Fibroblast of lung (primary cell): ENCODE measurements around the gene KIAA1217. TPM values are rescaled to one million over a fixed set of nuclear protein-coding genes. Genes with fewer than 3 reads are reported as not detected.

Experiments used
- DNase-seq, 2 donors: peaks; one replicate each; pipeline versions ENCODE4 v3.0.0 to v3.0.0-alpha.2; 2010; ENCODE audit warnings: low read depth in 2 of 2
- H2AFZ ChIP-seq: 2 replicates; pipeline ENCODE4 v1.5.1; 2012; ENCODE audit warnings: low read length, control low read depth, inconsistent platforms
- H3K27ac ChIP-seq: 2 replicates; pipeline ENCODE4 v1.5.1; 2011; ENCODE audit warnings: low read length, control low read depth; ENCODE audit not compliant: insufficient read depth
- H3K27me3 ChIP-seq: 2 replicates; pipeline ENCODE4 v1.5.1; 2011; ENCODE audit warnings: mild to moderate bottlenecking, low read length; ENCODE audit not compliant: control insufficient read depth, insufficient read depth
- H3K36me3 ChIP-seq: 2 replicates; pipeline ENCODE4 v1.5.1; 2011; ENCODE audit warnings: low read length; ENCODE audit not compliant: control insufficient read depth, insufficient read depth
- H3K4me1 ChIP-seq: 2 replicates; pipeline ENCODE4 v1.5.1; 2011; ENCODE audit warnings: low read length; ENCODE audit not compliant: control insufficient read depth, insufficient read depth; ENCODE audit errors: extremely low read depth
- H3K4me2 ChIP-seq: 2 replicates; pipeline ENCODE4 v1.5.1; 2011; ENCODE audit warnings: low read length, control low read depth; ENCODE audit not compliant: insufficient read depth; ENCODE audit errors: extremely low read depth
- H3K4me3 ChIP-seq, 4 experiments: fragments of 200-600 bp in 1 of 4; sonication (generic) in 1 of 4; replicated peaks in 1 of 4; 2 replicates each; pipeline ENCODE4 v1.5.1; 2011 to 2016; ENCODE audit warnings: low read length in 4 of 4, low read depth in 3 of 4, mild to moderate bottlenecking in 3 of 4, control low read depth in 2 of 4, inconsistent platforms in 1 of 4, mixed read lengths in 1 of 4; ENCODE audit not compliant: insufficient read depth in 1 of 4; ENCODE audit errors: control extremely low read depth in 1 of 4
- H3K79me2 ChIP-seq: 2 replicates; pipeline ENCODE4 v1.5.1; 2012; ENCODE audit warnings: mild to moderate bottlenecking, low read length, inconsistent platforms; ENCODE audit not compliant: control insufficient read depth, insufficient read depth
- H3K9ac ChIP-seq: 2 replicates; pipeline ENCODE4 v1.5.1; 2011; ENCODE audit warnings: mild to moderate bottlenecking, low read length, control low read depth; ENCODE audit not compliant: insufficient read depth
- H3K9me3 ChIP-seq: 2 replicates; pipeline ENCODE4 v1.5.1; 2012; ENCODE audit warnings: low read depth, low read length; ENCODE audit not compliant: control insufficient read depth, insufficient read depth
- H4K20me1 ChIP-seq: 2 replicates; pipeline ENCODE4 v1.5.1; 2011; ENCODE audit warnings: low read length; ENCODE audit not compliant: control insufficient read depth, insufficient read depth; ENCODE audit errors: extremely low read depth
- CTCF ChIP-seq, 2 donors: IDR thresholded peaks in 1 of 2; conservative IDR thresholded peaks in 1 of 2; 1 replicate in 1 of 2; 2 replicates in 1 of 2; pipeline ENCODE4 v1.5.1; 2011 to 2012; ENCODE audit warnings: low read length in 2 of 2, control low read depth in 1 of 2, inconsistent platforms in 1 of 2, low read depth in 1 of 2, mild to moderate bottlenecking in 1 of 2
- EZH2 ChIP-seq: IDR thresholded peaks from 2 replicates; pipeline ENCODE4 v1.5.1; 2012; ENCODE audit warnings: low read length, control low read depth, mild to moderate bottlenecking; ENCODE audit errors: missing control alignments
- polyA plus RNA-seq, 2 donors: library from polyadenylated mRNA; depleted of rRNA in 1 of 2; stranded (reverse) in 1 of 2; unstranded in 1 of 2; fragments of >200 nt; gene quantifications; 2 replicates each; pipeline ENCODE4 v1.2.1, GENCODE V29; 2011 to 2012; ENCODE audit warnings: missing spikeins in 1 of 2
- total RNA-seq: library from RNA; depleted of rRNA; stranded (reverse); fragments of >200 nt; gene quantifications from 2 replicates; pipeline ENCODE4 v1.2.1, GENCODE V29; 2014

The KIAA1217 gene
- total and polyA plus RNA-seq, 2 donors (not counting 1 experiment from before 2014, with no cell fraction given), result 0.92 to 1.5 TPM

DNA sequence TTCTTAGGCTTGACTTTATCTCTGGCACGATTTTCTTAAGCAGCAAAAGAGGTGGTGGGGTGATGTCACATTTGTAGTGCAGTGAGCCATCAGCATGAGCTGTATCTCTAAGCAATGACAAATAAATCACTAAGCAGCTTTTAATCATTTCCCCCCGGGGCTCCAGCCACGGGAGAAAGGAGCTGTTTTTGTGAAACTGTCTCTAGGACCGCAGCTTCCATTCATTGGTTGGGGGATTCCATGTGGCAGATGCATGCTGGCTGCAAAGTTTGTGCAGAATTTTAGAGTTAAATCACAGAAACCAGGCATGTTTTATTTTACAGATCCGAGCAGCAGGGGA, 464 bp downstream of the KIAA1217 start:
- Histone ChIP-seq H3K36me3 (no peaks in the 10 kb centered on the region), H3K9ac (no peak overlapping the region), H3K4me3 (peak overlapping the region; percentile 38 to 70 (median 49)), H3K4me1 (no peaks in the 10 kb centered on the region), H3K27me3 (no peaks in the 10 kb centered on the region), H3K4me2 (peak overlapping the region; percentile 67), H2AFZ (peak overlapping the region; percentile 23), H4K20me1 (no peaks in the 10 kb centered on the region), H3K27ac (no peak overlapping the region), H3K9me3 (no peaks in the 10 kb centered on the region), H3K79me2 (no peaks in the 10 kb centered on the region)
- peak; percentile 13 to 66 for DNase-seq
- no peak for TF ChIP-seq EZH2
- TF ChIP-seq CTCF (conservative IDR thresholded peaks at IDR 0.05 in 1 of 2, IDR thresholded peaks at IDR 0.05 in 1 of 2; ENCODE audit: low read depth in 1 of 2, low read length in 2 of 2), result no peak

DNA sequence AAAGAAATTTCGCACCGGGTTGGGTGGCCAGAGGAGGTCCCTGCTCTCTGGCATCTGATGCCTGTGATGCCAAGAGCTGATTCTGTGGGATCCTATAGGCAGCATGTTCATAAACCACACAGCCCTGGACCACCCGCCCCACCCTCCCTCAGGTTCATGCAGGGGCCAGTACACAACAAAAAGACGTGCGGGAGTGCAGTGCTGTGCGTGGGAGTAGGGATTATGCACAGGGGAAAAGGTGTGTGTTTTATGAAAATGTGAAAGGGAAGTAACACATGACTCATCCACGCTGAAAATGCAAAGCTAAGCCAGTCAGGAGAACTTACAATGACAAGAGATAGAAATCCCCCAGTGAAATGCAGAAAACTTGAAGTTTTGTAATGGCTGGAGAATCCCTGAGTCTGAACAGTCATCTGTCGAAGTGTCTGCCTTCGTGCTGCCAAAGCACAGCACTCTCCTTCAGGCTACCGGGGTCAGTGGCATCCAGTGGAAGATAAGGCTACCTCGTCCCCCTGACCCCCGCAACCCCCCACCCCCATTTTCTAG, 1.1 kb downstream of the KIAA1217 start:
- Histone ChIP-seq H3K27me3 (no peaks in the 10 kb centered on the region), H3K79me2 (no peaks in the 10 kb centered on the region), H3K9ac (no peak overlapping the region), H3K4me2 (peak overlapping the region; percentile 67), H4K20me1 (no peaks in the 10 kb centered on the region), H2AFZ (no peak overlapping the region), H3K27ac (no peak overlapping the region), H3K4me3 (peak overlapping the region in 3 of 4 experiments; percentile 38 to 70 (median 52)), H3K36me3 (no peaks in the 10 kb centered on the region), H3K9me3 (no peaks in the 10 kb centered on the region), H3K4me1 (no peaks in the 10 kb centered on the region)
- DNase-seq, result peak; percentile 37 to 85
- TF ChIP-seq EZH2 (no peak), CTCF (conservative IDR thresholded peaks at IDR 0.05 in 1 of 2, IDR thresholded peaks at IDR 0.05 in 1 of 2; ENCODE audit: low read depth in 1 of 2, low read length in 2 of 2) (no peak)

DNA sequence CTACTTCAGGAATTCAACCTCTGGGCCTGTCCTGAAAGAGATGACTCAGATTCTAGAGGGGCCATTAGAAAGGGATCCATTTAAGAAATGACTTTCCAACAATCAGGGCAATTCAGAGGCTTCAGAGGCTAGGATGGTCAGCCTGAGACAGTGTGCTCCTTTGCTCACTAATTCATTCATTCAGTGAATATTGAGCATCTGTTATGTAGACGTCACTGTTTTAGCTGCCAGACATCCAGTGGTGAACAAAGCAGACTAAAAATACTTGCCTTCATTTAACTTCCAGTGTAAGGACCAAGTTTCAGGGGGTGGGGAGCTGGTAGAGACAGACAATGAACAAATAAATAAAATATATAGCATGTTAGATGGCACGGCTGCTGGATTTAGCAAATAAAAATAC, 1.6 kb downstream of the KIAA1217 start:
- DNase-seq, result peak in 1 of 2 donors; percentile 39
- no peak overlapping the region for H3K27ac ChIP-seq
- no peaks in the 10 kb centered on the region for H3K79me2 ChIP-seq
- no peaks in the 10 kb centered on the region for H3K9me3 ChIP-seq
- TF ChIP-seq CTCF (conservative IDR thresholded peaks at IDR 0.05 in 1 of 2, IDR thresholded peaks at IDR 0.05 in 1 of 2; ENCODE audit: low read depth in 1 of 2, low read length in 2 of 2), result no peak
- no peak for TF ChIP-seq EZH2
- H3K4me3 ChIP-seq, result no peak overlapping the region
- H4K20me1 ChIP-seq, result no peaks in the 10 kb centered on the region
- H3K9ac ChIP-seq, result no peak overlapping the region
- peak overlapping the region; percentile 13 for H3K4me2 ChIP-seq
- H3K36me3 ChIP-seq, result no peaks in the 10 kb centered on the region
- H3K4me1 ChIP-seq, result no peaks in the 10 kb centered on the region
- H3K27me3 ChIP-seq, result no peaks in the 10 kb centered on the region
- H2AFZ ChIP-seq, result no peak overlapping the region
